GM11168 (cell line): ENCODE measurements around the gene UNC80.

Experiments used
- in situ Hi-C: fragments of 300-500 bp; cut with MboI; formaldehyde crosslinking; loops from one replicate; pipeline ENCODE4 v1.12.0; 2022; ENCODE audit warnings: low sequenced_read_pairs; ENCODE audit not compliant: unreplicated experiment

The UNC80 gene, protein sequence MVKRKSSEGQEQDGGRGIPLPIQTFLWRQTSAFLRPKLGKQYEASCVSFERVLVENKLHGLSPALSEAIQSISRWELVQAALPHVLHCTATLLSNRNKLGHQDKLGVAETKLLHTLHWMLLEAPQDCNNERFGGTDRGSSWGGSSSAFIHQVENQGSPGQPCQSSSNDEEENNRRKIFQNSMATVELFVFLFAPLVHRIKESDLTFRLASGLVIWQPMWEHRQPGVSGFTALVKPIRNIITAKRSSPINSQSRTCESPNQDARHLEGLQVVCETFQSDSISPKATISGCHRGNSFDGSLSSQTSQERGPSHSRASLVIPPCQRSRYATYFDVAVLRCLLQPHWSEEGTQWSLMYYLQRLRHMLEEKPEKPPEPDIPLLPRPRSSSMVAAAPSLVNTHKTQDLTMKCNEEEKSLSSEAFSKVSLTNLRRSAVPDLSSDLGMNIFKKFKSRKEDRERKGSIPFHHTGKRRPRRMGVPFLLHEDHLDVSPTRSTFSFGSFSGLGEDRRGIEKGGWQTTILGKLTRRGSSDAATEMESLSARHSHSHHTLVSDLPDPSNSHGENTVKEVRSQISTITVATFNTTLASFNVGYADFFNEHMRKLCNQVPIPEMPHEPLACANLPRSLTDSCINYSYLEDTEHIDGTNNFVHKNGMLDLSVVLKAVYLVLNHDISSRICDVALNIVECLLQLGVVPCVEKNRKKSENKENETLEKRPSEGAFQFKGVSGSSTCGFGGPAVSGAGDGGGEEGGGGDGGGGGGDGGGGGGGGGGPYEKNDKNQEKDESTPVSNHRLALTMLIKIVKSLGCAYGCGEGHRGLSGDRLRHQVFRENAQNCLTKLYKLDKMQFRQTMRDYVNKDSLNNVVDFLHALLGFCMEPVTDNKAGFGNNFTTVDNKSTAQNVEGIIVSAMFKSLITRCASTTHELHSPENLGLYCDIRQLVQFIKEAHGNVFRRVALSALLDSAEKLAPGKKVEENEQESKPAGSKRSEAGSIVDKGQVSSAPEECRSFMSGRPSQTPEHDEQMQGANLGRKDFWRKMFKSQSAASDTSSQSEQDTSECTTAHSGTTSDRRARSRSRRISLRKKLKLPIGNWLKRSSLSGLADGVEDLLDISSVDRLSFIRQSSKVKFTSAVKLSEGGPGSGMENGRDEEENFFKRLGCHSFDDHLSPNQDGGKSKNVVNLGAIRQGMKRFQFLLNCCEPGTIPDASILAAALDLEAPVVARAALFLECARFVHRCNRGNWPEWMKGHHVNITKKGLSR (N-terminal part only)

GRCh38 chr2:209771474-209772289, at the start of gene UNC80:
Gene UNC80 (plus strand): TSS chr2:209771832. CDS start chr2:209772073, 241 bp downstream.
- in situ Hi-C loops = no loop called here

- in situ Hi-C loops = no loop called here
These were observed 45.3 kb upstream of the UNC80 start for GRCh38 chr2:209726311-209726710.

GRCh38 chr2:209727077-209727476, 44.6 kb upstream of the UNC80 start:
- in situ Hi-C loops = no loop called here

DNA sequence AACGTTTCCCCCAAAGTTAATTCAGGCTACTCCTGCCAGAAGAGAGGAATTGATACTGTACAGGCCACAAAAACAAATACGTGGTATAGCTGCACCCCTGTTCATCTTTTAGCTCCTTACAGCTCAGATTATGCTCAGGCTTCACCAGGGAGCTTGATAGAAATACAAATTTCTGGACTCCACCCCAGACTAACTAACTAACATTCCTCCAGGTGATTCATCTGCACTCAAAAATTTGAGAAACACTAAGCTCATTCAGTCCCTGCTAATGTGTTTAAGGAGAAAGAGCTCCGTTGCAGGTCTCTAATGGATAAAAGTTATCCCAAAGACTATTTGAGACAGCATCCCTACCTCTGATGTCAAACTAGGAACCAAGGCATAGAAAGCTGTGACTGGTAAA, 36.8 kb upstream of the UNC80 start:
- in situ Hi-C loops = no loop called here

GRCh38 chr2:209741953-209742352, 29.7 kb upstream of the UNC80 start:
- in situ Hi-C loops = no loop called here

GRCh38 chr2:209753020-209753419, 18.6 kb upstream of the UNC80 start:
- in situ Hi-C loops = no loop called here

- in situ Hi-C loops = no loop called here
These were observed 14.5 kb upstream of the UNC80 start for GRCh38 chr2:209757163-209757562.

- in situ Hi-C loops = no loop called here
These were observed 10.1 kb upstream of the UNC80 start for GRCh38 chr2:209761566-209761965.

DNA sequence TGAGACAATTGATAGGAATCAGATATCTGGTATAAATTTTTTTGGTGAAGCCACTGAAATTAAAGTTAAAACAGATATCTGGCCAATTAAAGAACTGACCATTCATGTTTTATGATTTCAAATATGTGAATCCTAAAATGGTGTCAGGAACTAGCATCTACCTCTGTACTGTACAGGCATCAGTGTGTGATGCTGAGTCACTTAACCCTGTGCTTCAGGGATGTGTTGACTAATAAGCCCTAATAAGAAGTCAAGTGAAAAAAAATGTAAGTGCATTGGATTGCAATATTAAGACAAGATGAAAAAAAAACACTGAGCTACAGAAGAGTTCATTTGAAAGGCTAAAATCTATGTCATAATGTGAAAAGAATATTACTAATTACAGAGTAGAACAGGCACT, 9.1 kb upstream of the UNC80 start:
- in situ Hi-C loops = no loop called here

DNA sequence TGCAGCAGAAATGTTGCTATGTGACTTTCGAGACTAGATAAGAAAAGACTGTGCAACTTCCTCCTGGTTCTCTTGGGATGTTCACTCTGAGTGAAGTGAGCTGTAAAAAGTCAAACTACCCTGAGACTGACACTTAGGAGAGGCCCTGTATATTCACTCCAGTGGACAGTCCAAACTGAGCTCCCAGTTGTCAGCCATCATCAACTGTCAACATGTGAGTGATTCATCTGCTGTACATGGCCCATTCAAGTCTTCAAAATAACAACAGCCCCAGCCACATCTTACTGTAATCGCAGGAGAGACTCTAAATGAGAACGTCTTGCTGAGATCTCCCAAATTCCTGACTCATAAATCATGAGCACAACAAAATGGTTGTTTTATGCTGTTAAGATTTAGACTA, 8.5 kb upstream of the UNC80 start:
- in situ Hi-C loops = no loop called here

DNA sequence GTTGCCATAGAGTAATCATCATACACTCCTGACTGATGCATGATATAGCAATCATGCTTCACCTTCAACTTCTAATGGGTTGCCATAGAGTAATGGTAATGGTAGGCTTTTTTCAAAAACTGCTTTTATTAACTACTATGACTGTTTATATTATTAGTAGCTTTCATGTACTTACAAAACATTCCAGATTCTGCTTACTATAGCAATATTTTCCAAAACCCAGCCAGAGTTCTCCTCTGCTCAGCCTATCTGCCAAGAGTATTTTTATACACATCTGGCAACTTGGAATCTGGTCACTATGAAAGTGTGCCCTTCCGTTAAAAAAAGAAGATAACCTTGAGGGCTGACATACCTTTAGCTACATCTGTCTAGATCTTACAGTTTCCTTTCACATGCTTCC, 5.0 kb upstream of the UNC80 start:
- in situ Hi-C loops = no loop called here

DNA sequence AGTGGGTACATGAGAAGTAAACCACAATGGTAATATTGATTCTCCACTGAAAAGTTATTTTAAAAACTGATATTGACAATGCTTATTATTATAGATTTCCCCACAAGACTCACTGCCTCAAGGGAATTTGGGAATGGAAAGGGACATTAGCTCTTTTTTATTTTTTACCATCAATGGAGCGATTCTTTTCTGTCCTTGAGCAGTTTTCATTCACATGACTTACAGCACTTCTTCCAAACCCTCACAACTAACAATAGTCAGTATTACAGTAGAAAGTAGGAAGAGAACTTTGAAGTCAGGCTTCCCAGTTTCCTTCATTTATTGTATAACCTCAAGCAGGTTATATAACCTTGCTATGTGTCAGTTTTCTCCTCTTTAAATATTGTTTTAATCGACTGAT, 4.3 kb upstream of the UNC80 start:
- in situ Hi-C loops = no loop called here

DNA sequence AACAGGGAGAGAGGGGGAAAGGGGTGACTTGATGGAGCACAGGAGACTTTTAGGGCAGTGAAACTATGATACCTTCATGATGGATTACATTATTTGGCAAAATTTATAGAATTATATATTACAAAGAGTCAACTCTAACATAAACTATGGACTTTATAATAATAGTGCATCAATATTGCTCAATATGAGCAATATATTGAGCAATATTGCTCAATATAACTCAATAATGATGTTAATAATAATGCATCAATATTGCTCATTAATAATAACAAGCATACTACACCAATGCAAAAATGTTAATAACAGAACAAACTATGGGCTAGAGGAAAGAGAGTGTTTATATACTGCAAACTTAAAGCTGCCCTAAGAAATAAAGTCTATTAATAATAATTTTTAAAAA, 3.1 kb upstream of the UNC80 start:
- in situ Hi-C loops = no loop called here

- in situ Hi-C loops = no loop called here
These were observed 656 bp downstream of the UNC80 start for GRCh38 chr2:209772290-209772685.

- in situ Hi-C loops = no loop called here
These were observed 1.7 kb downstream of the UNC80 start for GRCh38 chr2:209773377-209773776.

DNA sequence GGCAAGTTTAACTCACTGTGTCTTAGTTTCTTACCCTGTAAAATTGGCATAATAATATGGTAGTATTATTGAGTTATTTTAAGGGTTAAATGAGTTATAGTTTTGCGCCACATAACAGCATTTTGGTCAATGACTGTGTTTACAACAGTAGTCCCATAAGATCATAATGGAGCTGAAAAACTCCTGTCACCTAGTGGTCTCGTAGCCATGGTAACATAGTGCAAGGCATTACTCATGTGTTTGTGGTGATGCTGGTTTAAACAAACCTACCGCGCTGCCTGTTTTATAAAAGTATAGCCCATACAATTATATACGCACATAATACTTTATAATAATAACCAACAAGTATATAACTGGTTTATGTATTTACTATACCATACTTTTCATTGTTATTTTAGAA, 15.8 kb downstream of the UNC80 start:
- in situ Hi-C loops = no loop called here

GRCh38 chr2:209788925-209789324, 17.3 kb downstream of the UNC80 start:
- in situ Hi-C loops = no loop called here

DNA sequence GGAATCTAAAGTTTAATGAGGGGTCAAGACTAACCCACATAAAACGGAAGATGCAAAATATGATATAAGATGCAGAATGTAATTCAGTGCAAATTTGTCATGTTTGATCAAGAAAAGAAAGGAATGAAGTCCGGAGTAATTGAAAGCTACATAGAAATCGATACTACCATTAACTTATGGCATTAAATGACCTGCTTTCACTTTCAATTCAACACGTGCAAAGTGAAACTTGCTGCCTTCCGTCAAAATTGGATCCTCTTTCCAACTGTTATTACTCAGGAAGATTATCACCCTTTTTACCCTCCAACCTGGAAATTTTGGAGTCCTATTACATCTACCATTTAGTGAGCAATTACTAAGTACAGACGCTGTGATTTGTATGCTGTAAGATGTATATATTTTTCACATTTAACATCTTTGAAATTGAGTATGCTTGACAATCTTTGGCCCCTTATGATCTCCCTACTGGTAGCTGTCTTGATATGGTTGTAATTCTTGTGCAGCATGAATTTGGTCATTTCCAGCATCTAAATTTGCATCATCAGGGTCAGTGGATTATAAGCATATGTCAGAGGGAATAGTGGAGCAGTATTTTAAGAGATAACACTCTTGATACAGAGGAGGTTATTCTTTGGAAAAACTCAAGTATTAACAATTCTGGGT, 18.6 kb downstream of the UNC80 start:
- in situ Hi-C loops = no loop called here

DNA sequence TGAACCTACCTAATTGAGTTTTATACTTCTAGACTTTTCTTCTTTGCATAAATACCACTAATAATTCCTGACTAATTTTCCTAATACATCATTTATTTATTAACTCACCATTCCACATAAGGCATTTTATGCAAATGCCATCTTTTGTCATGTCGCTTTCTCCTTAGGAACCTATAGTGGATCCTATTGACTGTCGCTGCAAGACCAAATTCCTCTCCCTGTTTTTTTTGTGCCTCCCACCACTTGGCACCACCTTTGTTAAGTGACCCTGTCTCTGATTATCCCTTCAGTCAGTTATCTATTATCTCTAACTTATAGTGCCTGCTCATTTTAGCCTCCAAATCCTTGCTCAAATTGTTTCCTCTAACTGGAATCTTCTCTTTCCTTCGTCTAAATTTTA, 19.5 kb downstream of the UNC80 start:
- in situ Hi-C loops = no loop called here
